GM20000 (cell line): ENCODE data around the gene TXNRD2.

Source experiments
- DNase-seq: peaks from one replicate; pipeline ENCODE4 v3.0.0; 2012; ENCODE audit warnings: low spot score
- CTCF ChIP-seq: IDR thresholded peaks from 2 replicates; pipeline ENCODE4 v1.5.1; 2012; ENCODE audit warnings: mild to moderate bottlenecking, control low read depth; ENCODE audit errors: extremely low read depth, missing control alignments

TXNRD2 gene

GRCh38 chr22:19968450-19968891, 26.9 kb upstream of the TXNRD2 start:
- TF ChIP-seq CTCF, result no peak
- no peak for DNase-seq

- no peak for DNase-seq
- no peak for TF ChIP-seq CTCF
Measured at GRCh38 chr22:19967850-19968449, 26.3 kb upstream of the TXNRD2 start.

GRCh38 chr22:19966908-19967750, 25.5 kb upstream of the TXNRD2 start:
- no peak for TF ChIP-seq CTCF
- DNase-seq, result no peak

GRCh38 chr22:19965771-19966709, 24.4 kb upstream of the TXNRD2 start:
- no peak for DNase-seq
- TF ChIP-seq CTCF, result no peak

GRCh38 chr22:19964701-19965386, 23.2 kb upstream of the TXNRD2 start:
- TF ChIP-seq CTCF, result no peak

GRCh38 chr22:19963863-19964642, 22.4 kb upstream of the TXNRD2 start:
- DNase-seq, result no peak
- TF ChIP-seq CTCF, result no peak

More at GRCh38 chr22:19964701-19965386, 23.2 kb upstream of the TXNRD2 start:
- DNase-seq, result no peak
